ENCODE data around the gene TMEM63C. TPM values are rescaled to one million over a fixed set of nuclear protein-coding genes. Genes with fewer than 3 reads are reported as not detected.
A peak's percentile ranks its signal among the peaks of the same experiment; 100 is the strongest.

TMEM63C gene
- total RNA-seq, 2 experiments from 2014 or later = 0.79 to 6.6 TPM

- Histone ChIP-seq H3K4me2 (ENCODE audit: low read length) (no peak overlapping the region), H4K20me1 (ENCODE audit: insufficient read depth, low read length) (no peaks in the 10 kb centered on the region), H3K9me2 (ENCODE audit: insufficient read depth, low read length) (no peaks in the 10 kb centered on the region), H3K79me2 (ENCODE audit: insufficient read depth, low read depth, low read length) (no peaks in the 10 kb centered on the region), H3K36me3 (ENCODE audit: insufficient read depth, low read length) (no peaks in the 10 kb centered on the region), H3K9me3 (ENCODE audit: low read length) (no peaks in the 10 kb centered on the region), H3K4me3 (ENCODE audit: low read depth, low read length, poor library complexity, severe bottlenecking) (no peak overlapping the region), H3K4me1 (ENCODE audit: insufficient read depth, low read length, poor library complexity, severe bottlenecking) (peaks cover 33% of the 10 kb centered on the region), H2AFZ (ENCODE audit: low read length) (no peak overlapping the region), H3K27ac (ENCODE audit: low read depth, low read length, poor library complexity, severe bottlenecking) (no peak overlapping the region)
- no peak for DNase-seq (ENCODE audit: low spot score)
- ChIA-PET POLR2A (no interaction called here), CTCF (ENCODE audit: unreplicated experiment) (no interaction called here)
- intact Hi-C loops (cut with micrococcal nuclease; ENCODE audit: unreplicated experiment) = no loop called here
- no TSS peak for BruUV-seq (replicated peaks)
- TF ChIP-seq CTCF (conservative IDR thresholded peaks at IDR 0.05; ENCODE audit: low read length) (peak; percentile 34; the same call in 1 of the 2 replicates), EZH2phosphoT487 (IDR thresholded peaks at IDR 0.05; ENCODE audit: borderline replicate concordance, low read depth, low read length) (no peak)
Observed at GRCh38 chr14:77245820-77246219, 64.2 kb downstream of the TMEM63C start.

- H3K36me3 ChIP-seq (ENCODE audit: insufficient read depth, low read length) = no peaks in the 10 kb centered on the region
- no peak for TF ChIP-seq CTCF (conservative IDR thresholded peaks at IDR 0.05; ENCODE audit: low read length)
- no peak for TF ChIP-seq EZH2phosphoT487 (IDR thresholded peaks at IDR 0.05; ENCODE audit: borderline replicate concordance, low read depth, low read length)
- BruUV-seq (replicated peaks) = no TSS peak
- no peak overlapping the region for H3K27ac ChIP-seq (ENCODE audit: low read depth, low read length, poor library complexity, severe bottlenecking)
- H2AFZ ChIP-seq (ENCODE audit: low read length) = no peak overlapping the region
- H3K4me2 ChIP-seq (ENCODE audit: low read length) = no peak overlapping the region
- H3K4me1 ChIP-seq (ENCODE audit: insufficient read depth, low read length, poor library complexity, severe bottlenecking) = peaks cover 29% of the 10 kb centered on the region
- ChIA-PET CTCF (ENCODE audit: unreplicated experiment) (no interaction called here), POLR2A (no interaction called here)
- H4K20me1 ChIP-seq (ENCODE audit: insufficient read depth, low read length) = no peaks in the 10 kb centered on the region
- no peaks in the 10 kb centered on the region for H3K9me3 ChIP-seq (ENCODE audit: low read length)
- H3K79me2 ChIP-seq (ENCODE audit: insufficient read depth, low read depth, low read length) = no peaks in the 10 kb centered on the region
- DNase-seq (ENCODE audit: low spot score) = no peak
- H3K9me2 ChIP-seq (ENCODE audit: insufficient read depth, low read length) = no peaks in the 10 kb centered on the region
- no peak overlapping the region for H3K4me3 ChIP-seq (ENCODE audit: low read depth, low read length, poor library complexity, severe bottlenecking)
- intact Hi-C loops (cut with micrococcal nuclease; ENCODE audit: unreplicated experiment) = no loop called here
Observed at GRCh38 chr14:77246784-77247183, 65.2 kb downstream of the TMEM63C start.

GRCh38 chr14:77248666-77249065, 67.1 kb downstream of the TMEM63C start:
- Histone ChIP-seq H3K79me2 (ENCODE audit: insufficient read depth, low read depth, low read length) (no peaks in the 10 kb centered on the region), H2AFZ (ENCODE audit: low read length) (no peak overlapping the region), H3K9me3 (ENCODE audit: low read length) (no peaks in the 10 kb centered on the region), H3K4me2 (ENCODE audit: low read length) (no peak overlapping the region), H3K4me3 (ENCODE audit: low read depth, low read length, poor library complexity, severe bottlenecking) (no peak overlapping the region), H3K9me2 (ENCODE audit: insufficient read depth, low read length) (no peaks in the 10 kb centered on the region), H3K27ac (ENCODE audit: low read depth, low read length, poor library complexity, severe bottlenecking) (no peak overlapping the region), H3K36me3 (ENCODE audit: insufficient read depth, low read length) (no peaks in the 10 kb centered on the region), H4K20me1 (ENCODE audit: insufficient read depth, low read length) (no peaks in the 10 kb centered on the region), H3K4me1 (ENCODE audit: insufficient read depth, low read length, poor library complexity, severe bottlenecking) (peaks cover 10% of the 10 kb centered on the region)
- DNase-seq (ENCODE audit: low spot score) = no peak
- TF ChIP-seq EZH2phosphoT487 (IDR thresholded peaks at IDR 0.05; ENCODE audit: borderline replicate concordance, low read depth, low read length) (no peak), CTCF (conservative IDR thresholded peaks at IDR 0.05; ENCODE audit: low read length) (no peak)
- intact Hi-C loops (cut with micrococcal nuclease; ENCODE audit: unreplicated experiment) = no loop called here
- CTCF ChIA-PET (ENCODE audit: unreplicated experiment) = no interaction called here
- POLR2A ChIA-PET = no interaction called here
- no TSS peak for BruUV-seq (replicated peaks)

Measured in OCI-LY7 (cell line).